Epithelial cell of esophagus (primary cell): ENCODE results near the gene ADAM33.

Experiments used
- DNase-seq: peaks from one replicate; pipeline ENCODE4 v3.0.0; 2010; ENCODE audit warnings: low read depth
- H3K4me3 ChIP-seq: 2 replicates; pipeline ENCODE4 v1.5.1; 2011; ENCODE audit warnings: mild to moderate bottlenecking, low read length, control low read depth
- TF ChIP-seq, protein P1 (sequence below): IDR thresholded peaks from 2 replicates; pipeline ENCODE4 v1.5.1; 2011; ENCODE audit warnings: low read depth, mild to moderate bottlenecking, low read length, control low read depth, inconsistent platforms; ENCODE audit not compliant: insufficient read depth; ENCODE audit errors: missing control alignments

ADAM33 gene

DNA sequence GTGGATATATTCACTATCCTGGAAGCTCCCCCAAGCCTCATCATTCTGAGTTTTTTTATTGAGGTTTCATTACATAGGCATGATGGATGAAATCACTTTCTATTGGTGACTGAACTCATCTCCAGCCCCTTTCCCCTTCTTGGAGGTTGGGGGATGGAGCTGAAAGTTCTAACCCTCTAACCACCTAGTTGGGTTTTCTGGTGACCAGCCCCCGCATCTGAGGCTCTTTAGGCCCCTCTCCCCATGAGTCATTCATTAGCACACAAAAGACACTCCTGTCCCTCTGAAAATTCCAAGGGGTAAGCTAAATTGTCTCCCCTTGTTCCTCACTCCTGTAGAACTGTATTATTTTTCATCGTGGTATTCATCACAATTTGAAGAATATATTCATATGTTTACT lies 51.9 kb downstream of the ADAM33 start:
- DNase-seq: no peak
- TF ChIP-seq, protein P1, sequence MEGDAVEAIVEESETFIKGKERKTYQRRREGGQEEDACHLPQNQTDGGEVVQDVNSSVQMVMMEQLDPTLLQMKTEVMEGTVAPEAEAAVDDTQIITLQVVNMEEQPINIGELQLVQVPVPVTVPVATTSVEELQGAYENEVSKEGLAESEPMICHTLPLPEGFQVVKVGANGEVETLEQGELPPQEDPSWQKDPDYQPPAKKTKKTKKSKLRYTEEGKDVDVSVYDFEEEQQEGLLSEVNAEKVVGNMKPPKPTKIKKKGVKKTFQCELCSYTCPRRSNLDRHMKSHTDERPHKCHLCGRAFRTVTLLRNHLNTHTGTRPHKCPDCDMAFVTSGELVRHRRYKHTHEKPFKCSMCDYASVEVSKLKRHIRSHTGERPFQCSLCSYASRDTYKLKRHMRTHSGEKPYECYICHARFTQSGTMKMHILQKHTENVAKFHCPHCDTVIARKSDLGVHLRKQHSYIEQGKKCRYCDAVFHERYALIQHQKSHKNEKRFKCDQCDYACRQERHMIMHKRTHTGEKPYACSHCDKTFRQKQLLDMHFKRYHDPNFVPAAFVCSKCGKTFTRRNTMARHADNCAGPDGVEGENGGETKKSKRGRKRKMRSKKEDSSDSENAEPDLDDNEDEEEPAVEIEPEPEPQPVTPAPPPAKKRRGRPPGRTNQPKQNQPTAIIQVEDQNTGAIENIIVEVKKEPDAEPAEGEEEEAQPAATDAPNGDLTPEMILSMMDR: no peak
- no peak overlapping the region for H3K4me3 ChIP-seq

GRCh38 chr20:3628502-3629314 lies 53.1 kb downstream of the ADAM33 start:
- no peak overlapping the region for H3K4me3 ChIP-seq
- no peak for DNase-seq
- TF ChIP-seq, protein P1: no peak

- TF ChIP-seq, protein P1: no peak
- no peak for DNase-seq
- H3K4me3 ChIP-seq: no peak overlapping the region
These were observed 54.3 kb downstream of the ADAM33 start for GRCh38 chr20:3627476-3627875.

DNA sequence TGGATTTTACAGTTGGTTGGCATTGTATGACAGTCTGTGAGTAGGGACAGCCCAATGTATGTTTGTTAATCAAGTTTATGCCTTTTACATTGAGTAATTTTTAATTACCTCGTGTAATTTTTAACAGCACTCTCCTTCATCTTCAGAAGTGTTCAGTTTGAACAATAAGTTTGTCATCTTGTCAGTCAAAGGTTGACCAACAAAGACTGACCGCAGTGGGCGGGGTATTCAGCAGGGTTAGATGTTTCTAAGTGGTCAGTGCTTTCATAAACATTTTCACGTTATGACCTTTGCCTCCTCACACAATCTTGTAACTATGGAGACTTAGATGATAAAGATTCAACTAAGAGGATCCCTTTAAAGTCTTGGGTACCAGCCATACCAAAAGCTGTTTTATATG lies 59.4 kb downstream of the ADAM33 start:
- H3K4me3 ChIP-seq: no peak overlapping the region
- TF ChIP-seq, protein P1: no peak
- no peak for DNase-seq

GRCh38 chr20:3621111-3621510 lies 60.7 kb downstream of the ADAM33 start:
- TF ChIP-seq, protein P1: no peak
- no peak overlapping the region for H3K4me3 ChIP-seq
- no peak for DNase-seq
